Measurements from ENCODE around the gene CRTC1.
"Not testable (repeated sequence)": the region's sequence is repeated elsewhere in the genome, so short reads cannot be mapped to it uniquely, and the experiment has no call there.

The CRTC1 gene

GRCh38 chr19:18798384-18799352 lies 115.2 kb downstream of the CRTC1 start:
- no peak for DNase-seq (ENCODE audit: low read depth in 2 of 2, low spot score in 1 of 2)

DNA sequence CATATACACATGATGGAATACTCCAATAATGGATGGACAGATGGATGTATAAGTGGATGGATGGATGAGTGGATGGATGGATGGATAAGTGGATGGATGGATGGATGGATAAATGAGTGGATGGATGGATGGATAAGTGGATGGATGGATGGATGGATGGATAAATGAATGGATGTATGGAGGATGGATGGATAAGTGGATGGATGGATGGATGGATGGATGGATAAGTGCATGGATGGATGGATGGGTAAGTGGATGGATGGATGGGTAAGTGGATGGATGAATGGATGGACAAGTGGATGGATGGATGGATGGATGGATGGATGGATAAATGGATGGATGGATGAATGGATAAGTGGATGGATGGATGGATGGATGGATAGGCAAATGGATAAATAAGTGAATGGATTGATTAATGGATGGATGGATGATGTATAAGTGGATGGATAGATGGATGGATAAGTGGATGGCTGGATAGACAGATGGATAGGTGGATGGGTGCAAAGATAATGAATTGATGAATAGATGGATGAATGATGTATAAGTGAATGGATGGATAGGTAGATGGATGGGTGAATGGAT lies 116.0 kb downstream of the CRTC1 start:
- no peak for DNase-seq (ENCODE audit: low read depth in 2 of 2, low spot score in 1 of 2)

DNA sequence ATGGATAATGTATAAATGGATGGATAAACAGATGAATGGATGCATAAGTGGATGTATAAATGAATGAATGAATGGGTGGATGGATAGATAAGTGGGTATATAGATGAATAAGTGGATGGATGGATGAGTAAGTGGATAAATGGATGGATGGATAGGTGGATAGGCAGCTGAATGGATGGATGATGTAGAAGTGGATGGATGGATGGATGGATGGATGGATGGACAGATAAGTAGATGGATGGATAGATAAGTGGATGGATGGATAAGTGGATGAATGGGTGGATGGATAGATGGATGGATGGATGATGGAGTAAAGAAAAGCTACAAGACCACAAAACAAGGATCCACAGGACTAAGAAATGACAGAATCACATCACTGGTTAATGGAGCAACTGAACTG lies 116.6 kb downstream of the CRTC1 start:
- no peak for DNase-seq (ENCODE audit: low read depth in 2 of 2, low spot score in 1 of 2)

DNA sequence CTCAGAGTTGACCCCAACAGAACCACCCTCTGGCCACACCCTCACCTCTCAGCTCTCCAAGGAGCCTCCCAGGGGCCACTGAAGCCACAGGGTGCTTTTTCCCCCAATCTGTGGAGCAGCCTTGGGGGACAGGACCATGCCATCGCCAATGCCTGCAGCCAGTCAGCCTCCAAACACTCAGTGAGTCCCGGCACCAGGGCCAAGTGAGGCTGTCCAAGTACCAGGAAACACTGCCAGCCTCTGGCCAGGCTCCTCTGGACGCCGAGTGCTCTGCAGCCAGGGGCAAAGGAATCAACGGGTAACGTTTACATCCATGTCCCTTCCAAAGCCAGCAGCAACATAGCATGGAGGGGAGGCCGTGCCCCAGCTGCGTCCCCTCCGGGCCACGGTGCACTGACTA lies 117.2 kb downstream of the CRTC1 start:
- no peak for DNase-seq (ENCODE audit: low read depth in 2 of 2, low spot score in 1 of 2)

DNA sequence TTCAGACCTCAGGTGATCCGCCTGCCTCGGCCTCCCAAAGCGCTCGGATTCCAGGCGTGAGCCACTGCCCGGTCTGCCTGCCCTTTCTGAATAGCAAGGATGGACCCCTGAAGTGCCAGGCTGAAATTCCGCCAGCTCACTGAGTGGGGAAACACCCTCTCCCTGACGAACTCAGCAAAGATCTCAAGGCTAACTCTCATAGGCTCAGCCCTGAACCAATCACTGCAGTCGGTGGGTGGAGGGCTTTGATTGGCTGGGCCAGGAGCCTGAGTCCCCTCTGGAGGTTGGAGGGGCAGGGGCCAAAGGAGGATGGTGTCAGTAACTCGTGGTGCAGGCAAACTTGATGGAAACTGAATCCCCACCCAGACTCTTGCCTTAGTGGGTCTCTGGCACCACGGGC lies 118.9 kb downstream of the CRTC1 start:
- no peak for DNase-seq (ENCODE audit: low read depth in 2 of 2, low spot score in 1 of 2)

DNA sequence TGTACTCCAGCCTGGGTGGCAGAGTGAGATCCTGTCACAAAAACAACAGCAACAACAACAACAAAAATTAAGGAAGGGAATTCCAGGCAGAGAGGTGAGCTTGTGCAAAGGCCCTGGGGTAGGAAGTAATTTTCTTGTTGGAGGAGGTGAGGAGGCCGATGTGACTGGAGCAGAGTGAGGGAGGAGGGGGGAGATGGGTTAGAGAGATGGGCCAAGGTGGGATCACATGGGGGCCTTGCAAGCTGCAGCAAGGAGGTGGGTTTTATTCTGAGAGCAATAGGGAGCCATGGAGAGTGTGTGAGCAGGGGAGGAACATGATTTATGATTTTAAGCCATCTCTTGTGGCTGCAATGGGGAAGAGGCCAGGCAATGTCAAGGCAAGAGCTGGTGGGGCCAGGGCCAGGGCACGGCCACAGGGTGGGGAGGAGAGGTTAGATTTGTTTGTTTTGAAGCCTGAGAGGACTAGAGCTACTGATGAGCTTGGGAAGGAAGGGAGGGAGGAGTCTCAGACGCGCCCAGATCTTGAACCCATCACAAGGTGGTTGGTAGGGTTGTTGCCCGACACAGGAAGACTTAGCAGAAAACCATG lies 120.2 kb downstream of the CRTC1 start:
- DNase-seq (ENCODE audit: low read depth in 2 of 2, low spot score in 1 of 2): no peak

- DNase-seq (ENCODE audit: low read depth in 2 of 2, low spot score in 1 of 2): no peak
These were observed 120.7 kb downstream of the CRTC1 start for GRCh38 chr19:18804139-18804601.

GRCh38 chr19:18804643-18805042 lies 121.2 kb downstream of the CRTC1 start:
- no peak for DNase-seq (ENCODE audit: low read depth in 2 of 2, low spot score in 1 of 2)

GRCh38 chr19:18807861-18808331 lies 124.4 kb downstream of the CRTC1 start:
- no peak for DNase-seq (ENCODE audit: low read depth in 2 of 2, low spot score in 1 of 2)

- DNase-seq (ENCODE audit: low read depth in 2 of 2, low spot score in 1 of 2): no peak
These were observed 125.8 kb downstream of the CRTC1 start for GRCh38 chr19:18809149-18809868.

DNA sequence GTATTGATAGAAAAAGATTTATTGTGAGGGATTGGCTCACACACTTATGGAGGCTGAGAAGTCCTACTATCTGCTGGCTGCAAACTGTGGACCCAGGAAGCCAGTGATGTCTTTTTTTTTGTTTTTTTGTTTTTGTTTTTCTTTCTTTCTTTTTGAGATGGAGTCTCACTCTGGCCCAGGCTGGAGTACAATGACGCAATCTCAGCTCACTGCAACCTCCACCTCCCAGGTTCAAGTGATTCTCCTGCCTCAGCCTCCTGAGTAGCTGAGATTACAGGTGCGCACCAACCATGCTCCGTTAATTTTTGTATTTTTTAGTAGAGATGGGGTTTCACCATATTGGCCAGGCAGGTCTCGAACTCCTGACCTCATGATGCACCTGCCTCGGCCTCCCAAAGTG lies 128.2 kb downstream of the CRTC1 start:
- not testable (repeated sequence) for DNase-seq (ENCODE audit: low read depth in 2 of 2, low spot score in 1 of 2)

DNA sequence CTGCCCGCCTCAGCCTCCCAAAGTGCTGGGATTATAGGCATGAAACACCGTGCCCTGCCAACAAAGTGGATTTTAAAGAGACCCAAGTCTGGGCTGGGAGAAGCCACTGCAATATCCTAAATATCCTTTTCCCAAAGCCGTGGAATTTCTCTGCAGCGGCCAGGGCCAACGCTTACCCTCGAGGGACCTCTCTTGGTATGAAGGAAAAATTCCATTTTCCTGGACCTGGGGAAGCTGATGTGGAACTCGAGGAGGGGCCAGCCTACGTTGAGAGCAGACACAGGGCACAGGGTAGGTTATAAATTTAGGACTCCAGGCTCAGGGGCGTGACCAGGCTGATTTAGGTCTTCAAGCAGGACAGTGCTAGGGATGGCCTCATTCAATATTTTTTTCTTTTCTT lies 130.6 kb downstream of the CRTC1 start:
- no peak for DNase-seq (ENCODE audit: low read depth in 2 of 2, low spot score in 1 of 2)

GRCh38 chr19:18815673-18816072 lies 132.2 kb downstream of the CRTC1 start:
- no peak for DNase-seq (ENCODE audit: low read depth in 2 of 2, low spot score in 1 of 2)

DNA sequence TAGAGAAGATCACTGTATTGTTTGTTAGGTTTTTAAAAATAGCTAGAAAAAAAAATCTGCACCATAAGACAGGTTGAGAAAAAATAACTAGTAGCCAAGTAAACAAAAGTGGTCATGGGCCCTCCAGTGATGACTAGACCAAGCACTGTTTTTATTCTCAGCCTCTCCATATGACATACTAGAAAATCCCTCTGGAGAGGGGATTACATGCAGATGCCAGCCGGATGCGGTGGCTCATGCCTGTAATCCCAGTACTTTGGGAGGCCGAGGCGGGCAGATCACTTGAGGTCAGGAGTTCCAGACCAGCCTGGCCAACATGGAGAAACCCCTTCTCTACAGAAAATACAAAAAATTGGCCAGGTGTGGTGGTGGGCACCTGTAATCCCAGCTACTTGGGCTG lies 133.2 kb downstream of the CRTC1 start:
- not testable (repeated sequence) for DNase-seq (ENCODE audit: low read depth in 2 of 2, low spot score in 1 of 2)

DNA sequence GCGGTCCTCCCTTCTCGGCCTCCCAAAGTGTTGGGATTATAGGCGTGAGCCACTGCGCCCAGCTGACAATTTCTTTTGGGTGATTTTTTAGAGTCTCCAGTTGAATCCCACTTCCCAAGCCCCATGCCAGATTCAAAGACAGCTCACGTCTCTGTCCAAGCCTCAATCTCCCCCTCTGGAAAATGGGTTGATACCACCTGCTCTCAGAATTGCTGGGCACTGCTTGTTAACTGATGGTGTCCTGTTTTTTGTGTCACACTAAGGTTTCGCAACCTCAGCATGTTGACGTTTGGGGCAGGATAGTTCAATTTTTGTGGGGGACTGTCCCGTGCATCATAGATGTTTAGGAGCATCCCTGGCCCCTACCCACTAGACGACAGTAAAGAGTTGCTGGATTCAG lies 134.1 kb downstream of the CRTC1 start:
- no peak for DNase-seq (ENCODE audit: low read depth in 2 of 2, low spot score in 1 of 2)

- DNase-seq (ENCODE audit: low read depth in 2 of 2, low spot score in 1 of 2): no peak
These were observed 145.3 kb downstream of the CRTC1 start for GRCh38 chr19:18828786-18829185.

DNA sequence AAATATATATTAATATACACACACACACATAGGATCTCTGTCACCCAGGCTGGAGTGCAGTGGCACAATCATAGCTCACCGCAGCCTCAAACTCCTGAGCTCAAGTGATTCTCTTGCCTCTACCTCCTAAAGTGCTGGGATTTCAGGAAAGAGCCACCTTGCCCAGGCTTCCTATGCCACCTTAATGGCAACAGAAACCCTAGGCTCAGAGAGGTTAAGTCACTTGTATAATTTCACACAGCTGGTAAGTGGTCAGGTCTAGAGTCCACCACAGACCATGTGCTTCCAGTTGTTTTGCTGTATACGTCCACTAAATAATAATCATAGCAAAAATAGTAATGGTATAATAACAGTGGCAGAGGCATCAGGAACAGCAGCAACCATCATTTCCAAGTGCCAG lies 147.0 kb downstream of the CRTC1 start:
- no peak for DNase-seq (ENCODE audit: low read depth in 2 of 2, low spot score in 1 of 2)

- peak; percentile 85 to 94 for DNase-seq (ENCODE audit: low read depth in 2 of 2, low spot score in 1 of 2)
These were observed 148.2 kb downstream of the CRTC1 start, which contains the start of gene UPF1 for GRCh38 chr19:18831524-18832305. Gene UPF1 (plus strand): TSS chr19:18831959. CDS start chr19:18832210, 251 bp downstream.

Measured in stimulated activated CD8-positive, alpha-beta memory T cell treated with anti-CD3 and anti-CD28 coated beads, Interleukin-4, amount 100 ng/mL, for 1 hour (primary cell).